ENCODE data around the gene PHF19. TPM values are rescaled to one million over a fixed set of nuclear protein-coding genes. Genes with fewer than 3 reads are reported as not detected.

The PHF19 gene
- total RNA-seq, 5 donors from 2014 or later (not counting 1 experiment from before 2014, with no cell fraction given) = 92.8 to 184 (median 166) TPM

GRCh38 chr9:120852240-120853010 lies 24.6 kb downstream of the PHF19 start:
- ChIA-PET POLR2A (interaction anchor here in 1 of 2 donors (0.6 kb wide), 1 partner anchor 22 kb away, joined by 7 read pairs; no protein-coding TSS in a partner anchor), CTCF (no interaction called here)
- Mint-ChIP-seq H3K36me3 (peaks cover 8% of the 10 kb centered on the region), H3K4me3 (no peak overlapping the region), H3K4me1 (peaks cover 12 to 30% (median 19%) of the 10 kb centered on the region in 3 donors), H3K27me3 (no peaks in the 10 kb centered on the region), H3K27ac (peak overlapping the region; percentile 49 to 61), H3K9me3 (no peaks in the 10 kb centered on the region)
- no peak overlapping the region for H3K4me3 ChIP-seq (ENCODE audit: control insufficient read depth in 1 of 2, extremely low read depth in 1 of 2, low read length in 1 of 2)
- peaks cover 3 to 38% of the 10 kb centered on the region in 2 donors for H3K36me3 ChIP-seq (ENCODE audit: control insufficient read depth in 2 of 2, extremely low read depth in 1 of 2, insufficient read depth in 1 of 2, low read length in 1 of 2)
- no peak for ATAC-seq (replicated peaks in 1 of 4)
- whole genome bisulfite sequencing (ENCODE audit: insufficient coverage) = 80% methylated on average over 1 of the region's 5 CpGs
- peaks cover 4% of the 10 kb centered on the region in 2 experiments for H3K4me1 ChIP-seq (ENCODE audit: control insufficient read depth in 1 of 2, extremely low read depth in 1 of 2, insufficient read depth in 2 of 2, low read length in 2 of 2)
- H3K9me3 ChIP-seq = no peaks in the 10 kb centered on the region
- no peak for DNase-seq
- H3K27me3 ChIP-seq (replicated peaks in 1 of 2; ENCODE audit: control insufficient read depth in 2 of 2, extremely low read depth in 1 of 2, insufficient read depth in 2 of 2, low read length in 1 of 2) = no peaks in the 10 kb centered on the region
- peak overlapping the region; percentile 5 for H3K27ac ChIP-seq (ENCODE audit: low read length)

- 100% methylated on average over 1 of the region's 1 CpG for WGBS (ENCODE audit: insufficient coverage)
- H3K4me1 Mint-ChIP-seq = peaks cover 22 to 40% (median 29%) of the 10 kb centered on the region in 3 donors
Observed at GRCh38 chr9:120851449-120851848, 25.5 kb downstream of the PHF19 start.

GRCh38 chr9:120850315-120850714 lies 26.7 kb downstream of the PHF19 start:
- no peak overlapping the region for H3K4me3 Mint-ChIP-seq
- H3K27me3 Mint-ChIP-seq = no peaks in the 10 kb centered on the region
- peaks cover 6% of the 10 kb centered on the region for H3K36me3 Mint-ChIP-seq
- Histone ChIP-seq H3K4me3 (ENCODE audit: control insufficient read depth in 1 of 2, extremely low read depth in 1 of 2, low read length in 1 of 2) (no peak overlapping the region), H3K4me1 (ENCODE audit: control insufficient read depth in 1 of 2, extremely low read depth in 1 of 2, insufficient read depth in 2 of 2, low read length in 2 of 2) (peaks cover 17 to 23% of the 10 kb centered on the region in 2 experiments), H3K27ac (ENCODE audit: low read length) (no peak overlapping the region), H3K27me3 (replicated peaks in 1 of 2; ENCODE audit: control insufficient read depth in 2 of 2, extremely low read depth in 1 of 2, insufficient read depth in 2 of 2, low read length in 1 of 2) (no peaks in the 10 kb centered on the region), H3K9me3 (no peaks in the 10 kb centered on the region), H3K36me3 (ENCODE audit: control insufficient read depth in 2 of 2, extremely low read depth in 1 of 2, insufficient read depth in 1 of 2, low read length in 1 of 2) (peaks cover 0 to 27% of the 10 kb centered on the region in 2 donors)
- peak overlapping the region; percentile 34 to 58 for H3K27ac Mint-ChIP-seq
- ChIA-PET POLR2A (interaction anchor here (0.7 to 0.9 kb wide), 4 partner anchors 13 to 321 kb away, joined by 3 to 15 read pairs (median 6); no protein-coding TSS in a partner anchor), CTCF (no interaction called here)
- H3K4me1 Mint-ChIP-seq = peaks cover 33 to 51% (median 40%) of the 10 kb centered on the region in 3 donors
- ATAC-seq (replicated peaks in 1 of 4) (no peak), DNase-seq (no peak)
- H3K9me3 Mint-ChIP-seq = no peaks in the 10 kb centered on the region
- 100% methylated on average over 1 of the region's 3 CpGs for WGBS (ENCODE audit: insufficient coverage)

More at GRCh38 chr9:120851449-120851848, 25.5 kb downstream of the PHF19 start:
- Histone ChIP-seq H3K27ac (ENCODE audit: low read length) (no peak overlapping the region), H3K27me3 (replicated peaks in 1 of 2; ENCODE audit: control insufficient read depth in 2 of 2, extremely low read depth in 1 of 2, insufficient read depth in 2 of 2, low read length in 1 of 2) (no peaks in the 10 kb centered on the region), H3K4me3 (ENCODE audit: control insufficient read depth in 1 of 2, extremely low read depth in 1 of 2, low read length in 1 of 2) (no peak overlapping the region), H3K4me1 (ENCODE audit: control insufficient read depth in 1 of 2, extremely low read depth in 1 of 2, insufficient read depth in 2 of 2, low read length in 2 of 2) (peaks cover 11 to 12% of the 10 kb centered on the region in 2 experiments), H3K36me3 (ENCODE audit: control insufficient read depth in 2 of 2, extremely low read depth in 1 of 2, insufficient read depth in 1 of 2, low read length in 1 of 2) (peaks cover 0 to 33% of the 10 kb centered on the region in 2 donors), H3K9me3 (no peaks in the 10 kb centered on the region)
- DNase-seq (no peak), ATAC-seq (replicated peaks in 1 of 4) (no peak)
- no peak overlapping the region for H3K4me3 Mint-ChIP-seq
- ChIA-PET POLR2A (interaction anchor here (0.6 to 0.9 kb wide), 3 partner anchors 11 to 33 kb away, joined by 4 to 8 read pairs (median 7); no protein-coding TSS in a partner anchor), CTCF (no interaction called here)
- H3K27me3 Mint-ChIP-seq = no peaks in the 10 kb centered on the region
- peak overlapping the region; percentile 43 to 73 for H3K27ac Mint-ChIP-seq
- H3K9me3 Mint-ChIP-seq = no peaks in the 10 kb centered on the region
- peaks cover 7% of the 10 kb centered on the region for H3K36me3 Mint-ChIP-seq

- Mint-ChIP-seq H3K36me3 (peaks cover 3% of the 10 kb centered on the region), H3K27ac (peak overlapping the region; percentile 97), H3K4me1 (peaks cover 66 to 70% (median 67%) of the 10 kb centered on the region in 3 donors), H3K4me3 (peak overlapping the region; percentile 45 to 99 (median 49)), H3K9me3 (no peaks in the 10 kb centered on the region), H3K27me3 (no peaks in the 10 kb centered on the region)
- H3K4me3 ChIP-seq (ENCODE audit: control insufficient read depth in 1 of 2, extremely low read depth in 1 of 2, low read length in 1 of 2) = no peak overlapping the region
- peaks cover 41% of the 10 kb centered on the region in 2 experiments for H3K4me1 ChIP-seq (ENCODE audit: control insufficient read depth in 1 of 2, extremely low read depth in 1 of 2, insufficient read depth in 2 of 2, low read length in 2 of 2)
- no peaks in the 10 kb centered on the region for H3K9me3 ChIP-seq
- ATAC-seq (replicated peaks in 1 of 4) (no peak), DNase-seq (no peak)
- ChIA-PET CTCF (interaction anchor here (0.5 to 1.9 kb wide), 17 partner anchors 10 to 322 kb away, joined by 3 to 13 read pairs (median 3); no protein-coding TSS in a partner anchor), POLR2A (interaction anchor here (0.6 to 1.0 kb wide), 8 partner anchors 22 to 535 kb away, joined by 3 to 7 read pairs (median 4); partner anchors contain the start of gene PHF19 (in 1 of the 2))
- no peaks in the 10 kb centered on the region for H3K27me3 ChIP-seq (replicated peaks in 1 of 2; ENCODE audit: control insufficient read depth in 2 of 2, extremely low read depth in 1 of 2, insufficient read depth in 2 of 2, low read length in 1 of 2)
- no CpG with 5 or more reads among the region's 1 CpG for WGBS (ENCODE audit: insufficient coverage)
- peaks cover 0 to 9% of the 10 kb centered on the region in 2 donors for H3K36me3 ChIP-seq (ENCODE audit: control insufficient read depth in 2 of 2, extremely low read depth in 1 of 2, insufficient read depth in 1 of 2, low read length in 1 of 2)
- peak overlapping the region; percentile 71 for H3K27ac ChIP-seq (ENCODE audit: low read length)
Observed at GRCh38 chr9:120846906-120847305, 30.1 kb downstream of the PHF19 start.

- Mint-ChIP-seq H3K4me1 (peaks cover 70 to 75% (median 71%) of the 10 kb centered on the region in 3 donors), H3K36me3 (peaks cover 6% of the 10 kb centered on the region), H3K9me3 (no peaks in the 10 kb centered on the region), H3K27me3 (no peaks in the 10 kb centered on the region), H3K27ac (peak overlapping the region; percentile 97), H3K4me3 (peak overlapping the region; percentile 45 to 99 (median 49))
- H3K4me3 ChIP-seq (ENCODE audit: control insufficient read depth in 1 of 2, extremely low read depth in 1 of 2, low read length in 1 of 2) = no peak overlapping the region
- POLR2A ChIA-PET = interaction anchor here (0.6 to 1.0 kb wide), 7 partner anchors 22 to 85 kb away, joined by 3 to 7 read pairs (median 4); partner anchors contain the start of gene PHF19 (in 1 of the 2)
- ATAC-seq (replicated peaks in 1 of 4) = peak; percentile 53 to 72 (median 60)
- CTCF ChIA-PET = interaction anchor here (0.5 to 1.9 kb wide), 21 partner anchors 10 to 323 kb away, joined by 3 to 13 read pairs (median 3); no protein-coding TSS in a partner anchor
- H3K27ac ChIP-seq (ENCODE audit: low read length) = peak overlapping the region; percentile 71
- peaks cover 44 to 45% of the 10 kb centered on the region in 2 experiments for H3K4me1 ChIP-seq (ENCODE audit: control insufficient read depth in 1 of 2, extremely low read depth in 1 of 2, insufficient read depth in 2 of 2, low read length in 2 of 2)
- H3K9me3 ChIP-seq = no peaks in the 10 kb centered on the region
- peak in 21 of 35 experiments; percentile 15 to 82 (median 39) for DNase-seq
- H3K27me3 ChIP-seq (replicated peaks in 1 of 2; ENCODE audit: control insufficient read depth in 2 of 2, extremely low read depth in 1 of 2, insufficient read depth in 2 of 2, low read length in 1 of 2) = no peaks in the 10 kb centered on the region
- WGBS (ENCODE audit: insufficient coverage) = no CpG with 5 or more reads among the region's 3 CpGs
- H3K36me3 ChIP-seq (ENCODE audit: control insufficient read depth in 2 of 2, extremely low read depth in 1 of 2, insufficient read depth in 1 of 2, low read length in 1 of 2) = peaks cover 0 to 4% of the 10 kb centered on the region in 2 donors
Observed at GRCh38 chr9:120846251-120846889, 30.6 kb downstream of the PHF19 start.

- Histone ChIP-seq H3K4me1 (ENCODE audit: control insufficient read depth in 1 of 2, extremely low read depth in 1 of 2, insufficient read depth in 2 of 2, low read length in 2 of 2) (peaks cover 44 to 45% of the 10 kb centered on the region in 2 experiments), H3K9me3 (no peaks in the 10 kb centered on the region), H3K36me3 (ENCODE audit: control insufficient read depth in 2 of 2, extremely low read depth in 1 of 2, insufficient read depth in 1 of 2, low read length in 1 of 2) (peaks cover 0 to 2% of the 10 kb centered on the region in 2 donors), H3K27me3 (replicated peaks in 1 of 2; ENCODE audit: control insufficient read depth in 2 of 2, extremely low read depth in 1 of 2, insufficient read depth in 2 of 2, low read length in 1 of 2) (no peaks in the 10 kb centered on the region), H3K4me3 (ENCODE audit: control insufficient read depth in 1 of 2, extremely low read depth in 1 of 2, low read length in 1 of 2) (no peak overlapping the region), H3K27ac (ENCODE audit: low read length) (peak overlapping the region; percentile 90)
- H3K9me3 Mint-ChIP-seq = no peaks in the 10 kb centered on the region
- CTCF ChIA-PET = interaction anchor here in 1 of 2 donors (0.6 to 1.3 kb wide), 3 partner anchors 24 to 136 kb away, joined by 3 to 6 read pairs (median 3); no protein-coding TSS in a partner anchor
- POLR2A ChIA-PET = interaction anchor here (0.6 to 0.7 kb wide), 2 partner anchors 11 to 33 kb away, joined by 3 read pairs; no protein-coding TSS in a partner anchor
- H3K27ac Mint-ChIP-seq = peak overlapping the region; percentile 97
- H3K4me1 Mint-ChIP-seq = peaks cover 70 to 73% (median 71%) of the 10 kb centered on the region in 3 donors
- DNase-seq (no peak), ATAC-seq (replicated peaks in 1 of 4) (no peak)
- peaks cover 7% of the 10 kb centered on the region for H3K36me3 Mint-ChIP-seq
- H3K27me3 Mint-ChIP-seq = no peaks in the 10 kb centered on the region
- H3K4me3 Mint-ChIP-seq = peak overlapping the region; percentile 21 to 99 (median 93)
Observed at GRCh38 chr9:120845255-120845654, 31.7 kb downstream of the PHF19 start.

Measured in T-cell (primary cell).